Stimulated activated CD4-positive, alpha-beta T cell treated with anti-CD3 and anti-CD28 coated beads, Interleukin-2, amount 100 ng/mL, for 4 hours (primary cell): ENCODE data around the gene FANCD2OS.
"Not testable (repeated sequence)": the region's sequence is repeated elsewhere in the genome, so short reads cannot be mapped to it uniquely, and the experiment has no call there.

Source experiments
- DNase-seq: peaks from one replicate; pipeline ENCODE4 v3.0.0-alpha.2; 2020; ENCODE audit warnings: low read depth

Gene FANCD2OS

DNA sequence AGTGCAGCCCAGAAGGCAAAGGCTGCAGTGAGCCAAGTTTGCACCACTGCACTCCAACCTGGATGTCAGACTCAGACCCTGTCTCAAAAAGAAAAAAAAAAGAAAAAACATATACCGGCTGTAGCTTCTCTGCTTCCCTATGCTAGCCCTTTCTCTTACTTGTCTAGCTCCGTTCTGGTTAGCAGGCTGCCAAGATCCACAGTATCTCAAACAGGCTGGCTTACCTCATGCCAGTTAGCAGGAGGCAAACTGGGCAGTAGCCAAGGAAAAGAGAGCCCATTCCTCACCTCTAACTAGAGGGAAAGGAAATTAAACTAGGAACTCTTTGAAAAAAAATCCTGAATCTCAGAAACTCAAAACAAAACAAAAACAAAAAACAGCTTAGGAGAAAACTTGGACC lies 16.7 kb downstream of the FANCD2OS start:
- not testable (repeated sequence) for DNase-seq

GRCh38 chr3:10090774-10091173 lies 17.3 kb downstream of the FANCD2OS start:
- not testable (repeated sequence) for DNase-seq

DNA sequence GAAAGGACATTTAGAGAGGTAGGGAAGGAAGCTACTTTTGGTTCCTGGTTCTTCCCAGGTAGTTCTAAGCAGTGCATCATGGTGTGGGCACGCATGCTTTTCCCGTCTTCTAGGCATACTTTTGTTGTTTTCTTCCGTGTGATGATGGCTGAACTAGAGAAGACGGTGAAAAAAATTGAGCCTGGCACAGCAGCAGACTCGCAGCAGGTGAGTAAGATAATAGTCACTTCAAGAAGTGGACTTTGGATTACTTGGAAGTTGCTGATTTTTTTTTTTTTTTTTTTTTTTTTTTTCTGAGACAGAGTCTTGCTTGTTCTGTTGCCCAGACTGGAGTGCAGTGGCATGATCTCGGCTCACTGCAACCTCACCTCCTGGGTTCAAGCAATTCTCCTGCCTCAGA lies 17.9 kb downstream of the FANCD2OS start:
- DNase-seq: no peak

GRCh38 chr3:10088256-10088655 lies 19.8 kb downstream of the FANCD2OS start:
- no peak for DNase-seq

- DNase-seq: no peak
Measured at GRCh38 chr3:10085738-10086137, 22.3 kb downstream of the FANCD2OS start.

DNA sequence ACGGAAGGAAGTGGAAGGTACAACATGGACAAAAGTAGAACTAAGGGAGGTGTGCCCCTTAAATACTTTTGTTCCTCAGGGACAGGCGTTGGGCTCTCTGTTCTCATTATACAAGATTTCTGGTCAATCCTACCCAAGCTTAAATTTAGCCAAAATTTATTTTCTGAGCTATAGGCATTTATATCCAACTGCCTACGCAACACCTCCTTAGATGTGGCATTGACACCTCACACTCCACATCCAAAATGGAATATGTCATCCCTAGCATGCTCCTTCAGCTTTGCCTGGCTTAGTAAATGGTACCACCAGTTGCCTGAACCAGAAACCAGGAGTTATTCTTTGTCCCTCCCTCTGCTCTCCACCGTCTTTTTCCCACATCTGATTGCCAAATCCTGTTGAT lies 26.2 kb downstream of the FANCD2OS start:
- DNase-seq: no peak

DNA sequence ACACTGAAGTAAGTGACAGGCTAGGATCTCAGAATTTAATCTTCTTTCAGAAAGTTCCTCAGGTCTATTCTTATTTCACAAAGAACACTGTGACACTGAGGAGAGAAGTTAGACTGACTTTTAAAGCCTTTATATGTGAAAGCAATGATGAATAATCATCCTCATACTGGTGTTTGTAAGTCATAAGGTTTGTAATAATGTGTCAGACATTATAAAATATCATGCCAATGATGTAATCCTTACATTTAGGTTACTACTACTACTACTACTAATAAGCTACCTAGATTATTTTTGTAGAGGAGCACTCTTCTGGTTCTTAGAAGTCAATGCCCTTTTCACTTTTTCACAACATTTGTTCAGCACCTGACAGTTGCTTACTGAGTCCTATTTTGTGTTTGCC lies 33.4 kb downstream of the FANCD2OS start:
- DNase-seq: no peak

- not testable (repeated sequence) for DNase-seq
Measured at GRCh38 chr3:10070077-10070476, 38.0 kb downstream of the FANCD2OS start.

- DNase-seq: no peak
Measured at GRCh38 chr3:10055097-10055496, 53.0 kb downstream of the FANCD2OS start.
